ENCODE measurements around the gene CCT8.

- no peak for TF ChIP-seq CTCF (IDR thresholded peaks at IDR 0.05)
- TF ChIP-seq POLR2AphosphoS5 (IDR thresholded peaks at IDR 0.05): no peak
- no peak for TF ChIP-seq POLR2A (IDR thresholded peaks at IDR 0.05)
These were observed 65.6 kb downstream of the CCT8 start for GRCh38 chr21:29007810-29008209.

All from prostate gland (tissue), 2 donors.